DOHH2 (cell line): ENCODE measurements around the gene DNAH6.

Source experiments
- H3F3A ChIP-seq: fragments of 200-600 bp; sonication (generic), shearing (Covaris generic); 2 replicates; pipeline ENCODE4 v1.6.0; 2016; ENCODE audit warnings: antibody characterized with exemption, mild to moderate bottlenecking; ENCODE audit not compliant: control insufficient read depth, insufficient read depth
- H3K27ac ChIP-seq: fragments of 200-600 bp; sonication (generic); 2 replicates; pipeline ENCODE4 v1.5.1; 2014; ENCODE audit warnings: low read depth, mild to moderate bottlenecking, low read length, moderate library complexity
- H3K27me3 ChIP-seq: fragments of 200-600 bp; sonication (generic); 2 replicates; pipeline ENCODE4 v1.6.1; 2014; ENCODE audit warnings: mild to moderate bottlenecking, low read length, mixed read lengths; ENCODE audit not compliant: control insufficient read depth
- H3K36me3 ChIP-seq: fragments of 200-600 bp; sonication (generic); 2 replicates; pipeline ENCODE4 v1.6.1; 2014; ENCODE audit warnings: mild to moderate bottlenecking, low read length, moderate library complexity, mixed read lengths; ENCODE audit not compliant: control insufficient read depth
- H3K4me1 ChIP-seq: fragments of 200-600 bp; sonication (generic); 2 replicates; pipeline ENCODE4 v1.6.1; 2014; ENCODE audit warnings: mild to moderate bottlenecking, low read length, mixed read lengths; ENCODE audit not compliant: control insufficient read depth
- H3K4me2 ChIP-seq: fragments of 200-600 bp; sonication (generic); 2 replicates; pipeline ENCODE4 v1.6.0; 2014; ENCODE audit warnings: mild to moderate bottlenecking, low read length, moderate library complexity
- H3K4me3 ChIP-seq: fragments of 200-600 bp; sonication (generic); 2 replicates; pipeline ENCODE4 v1.5.1; 2014; ENCODE audit warnings: mild to moderate bottlenecking, low read length, mixed read lengths
- H3K79me2 ChIP-seq: fragments of 200-600 bp; sonication (generic); 2 replicates; pipeline ENCODE4 v1.6.1; 2014; ENCODE audit warnings: mild to moderate bottlenecking, low read length, mixed read lengths; ENCODE audit not compliant: control insufficient read depth
- H3K9me2 ChIP-seq: fragments of 200-600 bp; sonication (generic); replicated peaks from 2 replicates; pipeline ENCODE4 v1.6.1; 2014; ENCODE audit warnings: mild to moderate bottlenecking, low read length, mixed read lengths; ENCODE audit not compliant: control insufficient read depth
- H3K9me3 ChIP-seq: fragments of 200-600 bp; sonication (generic); 2 replicates; pipeline ENCODE4 v1.6.1; 2014; ENCODE audit warnings: antibody characterized with exemption, low read length, mixed read lengths; ENCODE audit not compliant: control insufficient read depth, insufficient read depth
- H4K20me1 ChIP-seq: fragments of 200-600 bp; sonication (generic); 2 replicates; pipeline ENCODE4 v1.6.0; 2014; ENCODE audit warnings: low read depth, mild to moderate bottlenecking, antibody characterized with exemption, low read length, moderate library complexity; ENCODE audit not compliant: control insufficient read depth, insufficient read depth
- CTCF ChIP-seq: fragments of 200-600 bp; sonication (generic); IDR thresholded peaks from one replicate; pipeline ENCODE4 v1.5.1; 2014; ENCODE audit warnings: antibody characterized with exemption, mild to moderate bottlenecking, low read depth, low read length; ENCODE audit not compliant: poor library complexity, severe bottlenecking
- EZH2phosphoT487 ChIP-seq: fragments of 200-600 bp; sonication (generic); IDR thresholded peaks from 2 replicates; pipeline ENCODE4 v1.6.1; 2017; ENCODE audit warnings: borderline replicate concordance, mild to moderate bottlenecking, antibody characterized with exemption, low read length, moderate library complexity, mixed read lengths

DNAH6 gene

GRCh38 chr2:84792856-84793522 is 276.7 kb downstream of the DNAH6 start:
- no peak for TF ChIP-seq CTCF
- no peak for TF ChIP-seq EZH2phosphoT487

GRCh38 chr2:84793641-84794040 is 277.3 kb downstream of the DNAH6 start:
- H3K27ac ChIP-seq = no peak overlapping the region
- TF ChIP-seq EZH2phosphoT487 (no peak), CTCF (no peak)
- H3K4me2 ChIP-seq = no peak overlapping the region
- no peaks in the 10 kb centered on the region for H3K27me3 ChIP-seq
- no peaks in the 10 kb centered on the region for H3K4me1 ChIP-seq
- no peaks in the 10 kb centered on the region for H3K9me3 ChIP-seq
- H3K36me3 ChIP-seq = no peaks in the 10 kb centered on the region
- H3K4me3 ChIP-seq = no peak overlapping the region
- H3F3A ChIP-seq = no peaks in the 10 kb centered on the region
- H4K20me1 ChIP-seq = no peaks in the 10 kb centered on the region
- no peaks in the 10 kb centered on the region for H3K9me2 ChIP-seq
- no peaks in the 10 kb centered on the region for H3K79me2 ChIP-seq

More at GRCh38 chr2:84792856-84793522, 276.7 kb downstream of the DNAH6 start:
- H3K4me1 ChIP-seq = no peaks in the 10 kb centered on the region
- no peaks in the 10 kb centered on the region for H3K36me3 ChIP-seq
- H3F3A ChIP-seq = no peaks in the 10 kb centered on the region
- H4K20me1 ChIP-seq = no peaks in the 10 kb centered on the region
- H3K27me3 ChIP-seq = no peaks in the 10 kb centered on the region
- no peaks in the 10 kb centered on the region for H3K9me2 ChIP-seq
- no peaks in the 10 kb centered on the region for H3K9me3 ChIP-seq
- no peak overlapping the region for H3K27ac ChIP-seq
- H3K4me2 ChIP-seq = no peak overlapping the region
- H3K79me2 ChIP-seq = no peaks in the 10 kb centered on the region
- no peak overlapping the region for H3K4me3 ChIP-seq

- no peaks in the 10 kb centered on the region for H3K9me3 ChIP-seq
- H3K4me1 ChIP-seq = no peaks in the 10 kb centered on the region
- no peaks in the 10 kb centered on the region for H3K79me2 ChIP-seq
- no peaks in the 10 kb centered on the region for H3K36me3 ChIP-seq
- no peaks in the 10 kb centered on the region for H3K9me2 ChIP-seq
- H3K27ac ChIP-seq = no peak overlapping the region
- H3K4me3 ChIP-seq = no peak overlapping the region
- no peak overlapping the region for H3K4me2 ChIP-seq
- H3F3A ChIP-seq = no peaks in the 10 kb centered on the region
- TF ChIP-seq EZH2phosphoT487 (no peak), CTCF (no peak)
- H4K20me1 ChIP-seq = no peaks in the 10 kb centered on the region
- H3K27me3 ChIP-seq = no peaks in the 10 kb centered on the region
Measured at GRCh38 chr2:84796798-84797197, 280.5 kb downstream of the DNAH6 start.
